ENCODE results near the gene SLC8A2. TPM values are rescaled to one million over a fixed set of nuclear protein-coding genes. Genes with fewer than 3 reads are reported as not detected.

The SLC8A2 gene
- total and polyA plus RNA-seq, 2 experiments from 2014 or later, result 0.86 to 10.0 TPM

- TF ChIP-seq, protein P1, sequence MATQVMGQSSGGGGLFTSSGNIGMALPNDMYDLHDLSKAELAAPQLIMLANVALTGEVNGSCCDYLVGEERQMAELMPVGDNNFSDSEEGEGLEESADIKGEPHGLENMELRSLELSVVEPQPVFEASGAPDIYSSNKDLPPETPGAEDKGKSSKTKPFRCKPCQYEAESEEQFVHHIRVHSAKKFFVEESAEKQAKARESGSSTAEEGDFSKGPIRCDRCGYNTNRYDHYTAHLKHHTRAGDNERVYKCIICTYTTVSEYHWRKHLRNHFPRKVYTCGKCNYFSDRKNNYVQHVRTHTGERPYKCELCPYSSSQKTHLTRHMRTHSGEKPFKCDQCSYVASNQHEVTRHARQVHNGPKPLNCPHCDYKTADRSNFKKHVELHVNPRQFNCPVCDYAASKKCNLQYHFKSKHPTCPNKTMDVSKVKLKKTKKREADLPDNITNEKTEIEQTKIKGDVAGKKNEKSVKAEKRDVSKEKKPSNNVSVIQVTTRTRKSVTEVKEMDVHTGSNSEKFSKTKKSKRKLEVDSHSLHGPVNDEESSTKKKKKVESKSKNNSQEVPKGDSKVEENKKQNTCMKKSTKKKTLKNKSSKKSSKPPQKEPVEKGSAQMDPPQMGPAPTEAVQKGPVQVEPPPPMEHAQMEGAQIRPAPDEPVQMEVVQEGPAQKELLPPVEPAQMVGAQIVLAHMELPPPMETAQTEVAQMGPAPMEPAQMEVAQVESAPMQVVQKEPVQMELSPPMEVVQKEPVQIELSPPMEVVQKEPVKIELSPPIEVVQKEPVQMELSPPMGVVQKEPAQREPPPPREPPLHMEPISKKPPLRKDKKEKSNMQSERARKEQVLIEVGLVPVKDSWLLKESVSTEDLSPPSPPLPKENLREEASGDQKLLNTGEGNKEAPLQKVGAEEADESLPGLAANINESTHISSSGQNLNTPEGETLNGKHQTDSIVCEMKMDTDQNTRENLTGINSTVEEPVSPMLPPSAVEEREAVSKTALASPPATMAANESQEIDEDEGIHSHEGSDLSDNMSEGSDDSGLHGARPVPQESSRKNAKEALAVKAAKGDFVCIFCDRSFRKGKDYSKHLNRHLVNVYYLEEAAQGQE (IDR thresholded peaks at IDR 0.05; ENCODE audit: unreplicated experiment), result no peak
- TF ChIP-seq POLR2AphosphoS5 (IDR thresholded peaks at IDR 0.05; ENCODE audit: low read depth), result no peak
- no peak for TF ChIP-seq CTCF (conservative IDR thresholded peaks at IDR 0.05; ENCODE audit: low read depth in 2 of 2)
- TF ChIP-seq ZNF114 (CRISPR knock-in tag; IDR thresholded peaks at IDR 0.05), result no peak
- TF ChIP-seq ETS1 (IDR thresholded peaks at IDR 0.05), result no peak
- TF ChIP-seq JUNB (IDR thresholded peaks at IDR 0.05; ENCODE audit: unreplicated experiment), result no peak
- no peak for TF ChIP-seq EZH2phosphoT487 (IDR thresholded peaks at IDR 0.05; ENCODE audit: unreplicated experiment)
- no peak for TF ChIP-seq CREB1 (CRISPR knock-in tag; IDR thresholded peaks at IDR 0.05; ENCODE audit: low read depth)
Measured at GRCh38 chr19:47520839-47521238, 49.1 kb upstream of the SLC8A2 start (continued).

DNA sequence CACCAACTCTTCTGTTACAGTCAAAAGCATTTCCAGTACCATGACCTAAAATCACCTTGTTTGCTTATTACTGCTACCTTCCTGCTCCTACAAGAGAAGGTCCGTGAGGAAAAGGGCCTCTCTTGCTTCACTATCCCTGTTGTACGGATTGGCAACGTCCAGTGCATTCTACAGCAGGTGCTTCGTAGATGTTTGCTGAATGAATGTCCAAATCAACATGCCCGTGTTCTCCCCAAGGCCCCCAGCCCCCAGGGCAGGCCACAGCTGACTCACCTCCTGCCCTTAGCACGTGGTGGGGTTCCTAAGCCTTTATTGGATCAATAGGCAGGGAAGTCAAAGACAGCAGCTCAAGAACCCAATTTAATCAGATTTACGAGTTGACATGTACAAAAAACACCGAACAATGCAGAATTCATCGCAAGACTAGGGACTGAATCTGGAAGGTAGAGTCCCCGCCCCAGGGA is 48.7 kb upstream of the SLC8A2 start:
- ATAC-seq (no peak), DNase-seq (ENCODE audit: low spot score) (no peak)
- no peak overlapping the region for H3K27ac Mint-ChIP-seq
- Histone ChIP-seq H3K9me2 (ENCODE audit: insufficient read depth) (no peaks in the 10 kb centered on the region), H3K27ac (ENCODE audit: low read depth) (no peak overlapping the region), H3K4me2 (no peak overlapping the region), H4K20me1 (replicated peaks; ENCODE audit: insufficient read depth) (no peaks in the 10 kb centered on the region), H3K4me3 (no peak overlapping the region), H2AFZ (peak overlapping the region; percentile 86; the same call in 1 of the 2 replicates), H3K27me3 (ENCODE audit: insufficient read depth) (no peaks in the 10 kb centered on the region), H3K79me2 (replicated peaks; ENCODE audit: insufficient read depth) (no peaks in the 10 kb centered on the region), H3K36me3 (ENCODE audit: insufficient read depth) (no peaks in the 10 kb centered on the region), H3K4me1 (ENCODE audit: insufficient read depth) (peaks cover 9% of the 10 kb centered on the region; the same call in 1 of the 2 replicates), H3F3A (replicated peaks; ENCODE audit: low read depth) (no peaks in the 10 kb centered on the region; the same call in 1 of the 2 replicates)
- peaks cover 13% of the 10 kb centered on the region for H3K27me3 Mint-ChIP-seq (ENCODE audit: insufficient read depth, low read depth, poor library complexity)
- H3K9me3 Mint-ChIP-seq, result no peaks in the 10 kb centered on the region
- peaks cover 9% of the 10 kb centered on the region; the same call in 2 of the 3 replicates for H3K4me1 Mint-ChIP-seq
- H3K36me3 Mint-ChIP-seq (ENCODE audit: low read depth), result no peaks in the 10 kb centered on the region
- no peak overlapping the region for H3K4me3 Mint-ChIP-seq
- TF ChIP-seq JUNB (IDR thresholded peaks at IDR 0.05; ENCODE audit: unreplicated experiment) (no peak), CTCF (conservative IDR thresholded peaks at IDR 0.05; ENCODE audit: low read depth in 2 of 2) (no peak), EZH2phosphoT487 (IDR thresholded peaks at IDR 0.05; ENCODE audit: unreplicated experiment) (no peak), ETS1 (IDR thresholded peaks at IDR 0.05) (no peak), NANOG (IDR thresholded peaks at IDR 0.05; ENCODE audit: borderline replicate concordance) (no peak)
